Cerebellar nuclear complex (tissue), 1 donor: Measurements from ENCODE around the gene ARHGAP9.
"Not testable (repeated sequence)": the region's sequence is repeated elsewhere in the genome, so short reads cannot be mapped to it uniquely, and the experiment has no call there.

ENCODE experiments used
- DNase-seq, 2 experiments: peaks; one replicate each; lab custom pipeline; 2025; lab: John Stamatoyannopoulos, UW

ARHGAP9 gene

GRCh38 chr12:57479376-57480115 is at the start of gene ARHGAP9:
TSS of gene ARHGAP9 (minus strand) at chr12:57479866. CDS start at chr12:57479406, 460 bp downstream.
- no peak for DNase-seq

- DNase-seq, result no peak
These were observed 49.3 kb upstream of the ARHGAP9 start for GRCh38 chr12:57528831-57529555.

GRCh38 chr12:57528176-57528575 is 48.5 kb upstream of the ARHGAP9 start:
- DNase-seq, result no peak

- DNase-seq, result no peak
These were observed 47.5 kb upstream of the ARHGAP9 start for GRCh38 chr12:57527184-57527583.

GRCh38 chr12:57526477-57527126 is 46.9 kb upstream of the ARHGAP9 start:
- no peak for DNase-seq

- no peak for DNase-seq
These were observed 46.1 kb upstream of the ARHGAP9 start for GRCh38 chr12:57525615-57526383.

- no peak for DNase-seq
These were observed 45.3 kb upstream of the ARHGAP9 start for GRCh38 chr12:57524814-57525614.

- DNase-seq, result no peak
These were observed 44.3 kb upstream of the ARHGAP9 start for GRCh38 chr12:57523706-57524614.

GRCh38 chr12:57522887-57523705 is 43.4 kb upstream of the ARHGAP9 start:
- no peak for DNase-seq

- DNase-seq, result peak in 1 of 2 experiments; percentile 41
These were observed 42.6 kb upstream of the ARHGAP9 start, which contains the start of gene MBD6 for GRCh38 chr12:57522011-57522886. TSS of gene MBD6 (plus strand) at chr12:57522824. CDS start at chr12:57524304, 1,480 bp downstream.

- DNase-seq, result no peak
These were observed 41.9 kb upstream of the ARHGAP9 start for GRCh38 chr12:57521525-57522010.

- peak; percentile 64 to 94 for DNase-seq
These were observed 40.6 kb upstream of the ARHGAP9 start, which contains the start of gene DDIT3 for GRCh38 chr12:57520053-57520818. TSS of gene DDIT3 (minus strand) at chr12:57520514. CDS start at chr12:57517406, 3,108 bp downstream.

- DNase-seq, result no peak
These were observed 40.1 kb upstream of the ARHGAP9 start for GRCh38 chr12:57519796-57520052.

- DNase-seq, result no peak
These were observed 39.5 kb upstream of the ARHGAP9 start for GRCh38 chr12:57518920-57519795.

GRCh38 chr12:57518176-57518919 is 38.7 kb upstream of the ARHGAP9 start:
- no peak for DNase-seq

- not testable (repeated sequence) for DNase-seq
These were observed 38.1 kb upstream of the ARHGAP9 start for GRCh38 chr12:57517718-57518117.
